ENCODE results near the gene CD37.
"Not testable (repeated sequence)": the region's sequence is repeated elsewhere in the genome, so short reads cannot be mapped to it uniquely, and the experiment has no call there.

The CD37 gene, protein sequence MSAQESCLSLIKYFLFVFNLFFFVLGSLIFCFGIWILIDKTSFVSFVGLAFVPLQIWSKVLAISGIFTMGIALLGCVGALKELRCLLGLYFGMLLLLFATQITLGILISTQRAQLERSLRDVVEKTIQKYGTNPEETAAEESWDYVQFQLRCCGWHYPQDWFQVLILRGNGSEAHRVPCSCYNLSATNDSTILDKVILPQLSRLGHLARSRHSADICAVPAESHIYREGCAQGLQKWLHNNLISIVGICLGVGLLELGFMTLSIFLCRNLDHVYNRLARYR

GRCh38 chr19:49335071-49335783 is at the start of gene CD37:
TSS of gene CD37 (plus strand) at chr19:49335406. CDS start at chr19:49335541, 135 bp downstream.
- DNase-seq = peak; percentile 65

GRCh38 chr19:49287141-49287770 is 48.0 kb upstream of the CD37 start:
- no peak for DNase-seq

DNA sequence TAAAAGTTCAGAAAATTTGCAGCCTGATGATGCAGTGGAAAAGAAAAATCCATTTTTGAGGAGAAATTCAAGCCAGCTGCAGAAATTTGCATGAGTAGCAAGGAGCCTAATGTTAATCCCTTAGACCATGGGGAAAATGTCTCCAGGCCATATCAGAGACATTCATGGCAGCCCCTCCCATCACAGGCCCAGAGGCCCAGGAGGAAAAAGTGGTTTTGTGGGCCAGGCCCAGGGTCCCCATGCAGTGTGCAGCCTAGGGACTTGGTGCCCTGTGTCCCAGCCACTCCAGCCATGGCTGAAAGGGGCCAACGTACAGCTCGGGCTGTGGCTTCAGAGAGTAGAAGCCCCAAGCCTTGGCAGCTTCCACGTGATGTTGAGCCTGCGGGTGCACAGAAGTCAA is 47.0 kb upstream of the CD37 start:
- not testable (repeated sequence) for DNase-seq

DNA sequence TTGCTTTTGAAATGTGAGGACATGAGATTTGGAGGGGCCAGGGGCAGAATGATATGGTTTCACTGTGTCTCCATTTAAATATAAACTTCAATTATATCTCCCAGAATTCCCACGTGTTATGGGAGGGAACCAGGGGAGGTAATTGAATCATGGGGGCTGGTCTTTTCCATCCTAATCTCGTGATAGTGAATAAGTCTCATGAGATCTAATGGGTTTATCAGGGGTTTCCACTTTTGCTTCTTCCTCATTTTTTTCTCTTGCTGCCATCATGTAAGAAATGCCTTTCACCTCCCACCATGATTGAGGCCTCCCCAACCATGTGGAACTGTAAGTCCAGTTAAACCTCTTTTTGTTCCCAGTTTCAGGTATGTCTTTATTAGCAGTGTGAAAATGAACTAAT is 45.9 kb upstream of the CD37 start:
- not testable (repeated sequence) for DNase-seq

DNA sequence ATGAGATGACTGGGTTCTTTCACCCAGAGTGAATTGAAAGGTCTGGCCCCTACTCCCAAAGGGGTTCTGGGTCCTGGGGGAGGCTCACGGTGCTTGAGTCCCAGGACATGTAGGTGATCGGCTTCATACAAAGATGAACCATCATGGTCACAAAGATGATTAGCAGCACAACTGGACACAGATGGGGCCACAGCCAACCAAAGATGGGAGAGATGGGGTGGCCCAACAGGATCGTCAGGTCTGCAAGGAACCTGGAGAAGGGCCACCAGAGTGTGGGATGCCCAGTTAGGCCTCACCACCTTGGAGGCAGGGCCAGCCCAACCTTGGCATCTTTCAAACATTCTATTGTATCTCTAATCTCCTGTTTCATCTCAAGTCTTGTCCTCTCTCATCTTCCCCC is 44.7 kb upstream of the CD37 start:
- no peak for DNase-seq

DNA sequence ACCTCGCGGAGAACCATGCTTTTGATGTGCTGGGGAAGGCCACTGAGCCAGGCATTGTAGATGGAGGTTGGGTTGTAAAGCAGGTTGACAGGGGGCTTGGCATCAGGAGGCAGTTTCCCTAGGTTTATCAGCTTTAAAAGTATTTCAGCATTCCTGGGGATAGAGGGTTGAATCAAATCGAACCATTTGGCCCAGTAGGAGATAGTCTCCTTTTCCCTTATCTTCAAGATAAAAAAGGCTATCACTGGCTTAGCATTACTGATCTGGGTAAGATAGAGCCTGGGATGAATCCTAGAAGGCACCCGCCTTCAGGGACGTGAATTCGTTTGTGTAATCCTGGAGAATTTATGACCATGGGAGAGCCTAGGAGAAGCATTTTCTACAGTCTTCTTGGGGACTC is 40.8 kb upstream of the CD37 start:
- no peak for DNase-seq

DNA sequence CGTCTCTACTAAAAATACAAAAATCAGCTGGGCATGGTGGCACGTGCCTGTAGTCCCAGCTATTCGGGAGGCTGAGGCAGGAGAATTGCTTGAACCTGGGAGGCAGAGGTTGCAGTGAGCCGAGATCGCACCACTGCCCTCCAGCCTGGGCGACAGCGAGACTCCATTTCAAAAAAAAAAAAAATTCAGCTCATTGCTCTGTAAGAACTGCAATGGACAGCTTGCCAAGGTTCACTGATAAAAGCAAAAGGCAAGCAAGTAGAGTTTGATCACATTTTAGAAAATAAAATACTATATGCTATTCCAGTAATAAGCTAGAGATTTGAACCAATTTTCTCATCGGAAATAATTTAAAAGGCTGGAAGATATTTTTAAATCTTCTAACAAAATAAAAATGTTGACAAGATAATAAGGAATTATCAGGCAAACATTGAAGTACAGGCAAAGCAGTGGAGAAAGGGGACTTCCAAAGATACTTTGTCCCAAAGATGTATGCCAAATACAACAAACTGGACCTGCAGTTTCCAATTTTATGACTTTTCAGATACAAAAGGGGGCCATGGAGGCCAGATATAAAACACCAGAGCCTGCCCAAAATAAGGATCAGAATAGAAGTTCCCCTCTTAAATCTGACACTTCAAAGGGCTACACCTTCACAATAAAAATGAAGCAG is 39.9 kb upstream of the CD37 start:
- DNase-seq = no peak

DNA sequence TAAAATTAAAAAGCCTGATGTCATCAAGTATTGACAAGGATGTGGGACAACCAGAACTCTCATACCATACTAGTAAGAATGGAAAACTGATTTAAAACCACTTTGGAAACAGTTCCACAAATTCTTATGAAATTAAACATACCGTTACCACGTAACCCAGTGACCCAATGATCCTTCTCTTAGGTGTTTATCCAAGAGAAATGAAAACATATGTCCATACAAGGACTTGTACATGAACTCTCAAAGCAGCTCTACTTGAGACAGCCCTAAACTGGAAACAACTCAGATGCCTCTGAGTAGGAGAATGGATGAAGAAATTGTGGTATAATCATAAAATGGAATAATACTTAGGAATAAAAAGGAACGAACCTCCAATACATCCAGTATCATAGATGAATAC is 37.8 kb upstream of the CD37 start:
- no peak for DNase-seq

- not testable (repeated sequence) for DNase-seq
These were observed 36.6 kb upstream of the CD37 start for GRCh38 chr19:49298653-49299052.

DNA sequence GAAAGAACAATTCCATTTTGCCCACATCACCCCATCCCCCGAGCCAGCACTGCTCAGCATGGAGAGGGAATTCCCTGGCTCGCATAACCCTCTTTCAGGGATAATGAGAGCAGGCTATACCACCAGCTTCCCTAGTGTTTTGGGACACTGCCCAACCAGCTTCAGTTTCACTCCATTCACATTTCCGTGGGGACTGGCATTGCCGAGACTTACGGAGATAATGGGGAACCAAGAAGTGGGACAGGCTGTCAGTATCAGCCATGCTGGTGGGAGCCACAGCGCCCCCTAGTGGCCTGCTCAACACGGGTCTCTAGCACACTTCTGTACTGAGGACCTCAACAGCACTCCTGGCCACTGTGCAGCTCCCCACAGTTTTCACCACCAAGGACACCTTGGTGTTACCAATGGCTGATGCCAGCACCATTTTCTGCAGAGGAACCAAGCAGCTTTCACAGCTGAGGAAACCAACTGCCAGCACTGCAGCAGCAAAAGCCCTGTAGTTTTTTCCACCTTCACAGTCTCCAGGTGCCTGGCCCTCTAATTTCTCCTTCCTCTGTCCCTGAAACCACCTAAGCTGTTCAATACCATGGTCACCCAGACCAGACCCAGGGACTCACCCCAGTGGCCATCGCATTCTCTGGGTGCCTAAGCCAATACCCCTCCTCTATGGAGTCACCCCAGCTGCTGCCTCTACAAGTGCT is 33.9 kb upstream of the CD37 start:
- DNase-seq = peak; percentile 81

DNA sequence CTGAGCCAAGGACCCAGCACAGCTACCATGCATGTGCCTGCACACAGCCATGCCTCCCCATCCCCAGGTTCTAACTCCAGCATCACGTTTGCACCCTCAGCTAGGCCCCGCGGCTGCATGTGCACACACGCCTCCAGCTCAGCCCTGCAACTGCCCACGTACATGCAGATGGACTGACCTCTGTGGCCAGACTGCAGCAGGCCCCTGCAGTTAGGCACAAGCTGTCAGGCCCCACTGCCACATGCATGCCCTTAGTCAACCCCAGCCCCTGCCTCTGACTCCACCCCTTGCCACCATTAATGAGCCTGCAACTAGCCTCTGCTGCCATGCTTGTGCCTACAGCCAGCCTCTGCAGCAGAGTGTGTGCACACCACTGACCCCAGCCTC is 33.3 kb upstream of the CD37 start:
- no peak for DNase-seq

DNA sequence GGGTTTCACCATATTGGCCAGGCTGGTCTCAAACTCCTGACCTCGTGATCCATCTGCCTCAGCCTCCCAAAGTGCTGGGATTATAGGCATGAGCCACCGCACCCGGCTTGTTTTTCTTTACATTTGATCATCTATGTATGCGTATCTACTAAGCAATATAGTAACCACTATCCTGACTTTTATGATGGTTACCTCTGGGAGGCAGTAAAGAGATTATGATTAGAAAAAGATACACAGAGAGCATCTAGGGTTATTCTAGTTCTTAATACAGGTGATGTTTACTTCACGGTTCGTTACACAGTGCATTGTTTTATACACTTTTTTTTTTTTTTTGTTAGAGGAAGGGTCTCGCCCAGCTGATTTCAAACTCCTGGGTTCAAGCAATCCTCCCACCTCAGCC is 28.5 kb upstream of the CD37 start:
- DNase-seq = not testable (repeated sequence)

DNA sequence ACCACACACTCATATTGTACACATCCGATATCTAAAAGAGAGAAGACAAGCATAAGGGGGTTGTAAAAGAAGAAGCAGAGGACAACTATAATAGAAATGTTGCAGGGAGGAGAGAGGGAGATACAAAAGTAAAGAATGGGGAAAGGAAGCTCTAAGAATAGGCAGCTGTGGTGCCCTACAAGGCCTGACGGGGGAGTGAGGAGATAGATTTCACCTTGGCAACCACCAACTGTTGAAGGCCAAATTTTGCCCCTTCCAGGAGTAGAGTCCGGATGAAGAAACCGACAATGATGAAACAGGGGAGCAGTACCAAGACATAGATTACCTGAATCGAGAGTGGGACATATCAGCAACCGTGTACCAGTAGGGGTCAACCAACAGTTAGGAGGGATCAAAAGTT is 26.1 kb upstream of the CD37 start:
- DNase-seq = no peak

DNA sequence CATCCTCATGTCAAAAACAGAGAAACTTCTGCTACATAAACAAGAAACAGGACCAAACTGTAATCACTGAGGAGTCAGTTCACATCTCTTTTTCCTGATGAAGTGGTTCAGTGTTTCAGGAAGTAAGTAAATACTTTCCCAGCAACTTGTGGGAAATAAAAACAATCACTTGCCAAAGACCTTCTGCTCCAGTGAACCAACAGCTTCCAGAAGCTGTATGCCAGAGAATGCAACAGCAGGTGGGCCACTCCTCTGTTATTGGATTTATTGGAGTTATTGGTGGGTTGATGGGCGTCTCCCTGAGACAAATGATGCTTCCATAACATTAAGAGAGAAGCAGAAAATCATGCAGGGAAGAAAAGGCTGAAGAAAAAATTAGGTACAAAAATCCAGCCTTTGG is 20.1 kb upstream of the CD37 start:
- no peak for DNase-seq

DNA sequence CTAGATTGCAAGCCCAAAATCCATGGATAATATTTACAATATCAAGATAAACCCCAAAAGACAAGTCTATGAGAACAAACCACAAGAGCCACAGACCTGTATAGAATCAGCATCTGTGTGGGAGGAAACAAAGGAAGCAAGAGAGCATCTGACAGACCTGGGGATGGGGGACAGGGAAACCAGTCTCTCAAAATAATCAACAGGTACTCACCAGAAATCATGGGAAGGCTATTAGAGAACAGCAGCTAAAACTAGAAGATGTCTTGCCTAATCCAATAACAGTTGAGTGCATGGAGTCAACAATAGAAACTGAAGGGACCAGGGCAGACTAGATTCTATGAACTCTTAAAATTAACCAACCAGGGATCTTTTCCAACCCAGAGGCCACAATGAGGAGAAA is 18.9 kb upstream of the CD37 start:
- no peak for DNase-seq

GRCh38 chr19:49318296-49318695 is 16.9 kb upstream of the CD37 start:
- DNase-seq = no peak

DNA sequence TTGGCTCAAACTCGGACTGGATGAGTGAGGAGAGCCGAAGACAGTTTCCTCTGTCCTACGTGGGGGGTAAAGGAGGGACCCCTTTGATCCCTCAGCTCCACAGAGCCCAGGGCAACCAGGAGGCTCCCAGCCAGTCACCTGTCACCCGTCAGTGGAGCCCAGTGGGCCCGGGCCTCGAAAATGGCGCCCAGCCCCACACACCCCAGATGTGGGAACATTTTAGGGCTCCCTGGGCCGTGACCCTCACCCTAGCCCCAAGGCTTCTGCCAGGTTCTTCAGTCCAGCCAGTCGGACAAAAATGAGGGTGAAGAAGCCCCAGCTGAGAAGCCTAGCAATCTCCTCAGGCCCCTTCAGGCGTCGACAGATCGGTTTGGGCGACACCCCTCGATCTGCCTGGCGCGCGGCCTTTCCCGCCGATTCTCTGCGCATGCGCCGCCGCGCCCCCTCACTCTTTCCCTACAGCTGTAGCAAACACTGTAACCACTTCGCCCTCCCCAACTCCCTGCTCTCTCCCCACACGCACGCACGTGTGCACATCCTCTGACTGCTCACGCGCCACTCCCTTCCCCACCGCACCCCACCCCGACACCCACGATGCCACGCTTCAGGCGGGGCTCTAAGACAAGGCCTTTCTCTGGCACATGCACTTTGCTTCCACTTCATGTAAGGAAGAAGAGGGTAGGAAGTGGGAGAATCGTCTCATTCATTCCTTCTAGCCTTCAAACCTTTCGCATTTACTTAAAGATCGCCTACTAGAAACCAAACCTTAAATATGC is 10.2 kb upstream of the CD37 start, which contains the start of gene SLC6A16:
Gene SLC6A16 (minus strand): TSS at position 391 of the 776 bp plus-strand sequence. CDS start 13,844 bp downstream, outside the sequence.
- DNase-seq = no peak

GRCh38 chr19:49325756-49326155 is 9.4 kb upstream of the CD37 start:
- DNase-seq = not testable (repeated sequence)

DNA sequence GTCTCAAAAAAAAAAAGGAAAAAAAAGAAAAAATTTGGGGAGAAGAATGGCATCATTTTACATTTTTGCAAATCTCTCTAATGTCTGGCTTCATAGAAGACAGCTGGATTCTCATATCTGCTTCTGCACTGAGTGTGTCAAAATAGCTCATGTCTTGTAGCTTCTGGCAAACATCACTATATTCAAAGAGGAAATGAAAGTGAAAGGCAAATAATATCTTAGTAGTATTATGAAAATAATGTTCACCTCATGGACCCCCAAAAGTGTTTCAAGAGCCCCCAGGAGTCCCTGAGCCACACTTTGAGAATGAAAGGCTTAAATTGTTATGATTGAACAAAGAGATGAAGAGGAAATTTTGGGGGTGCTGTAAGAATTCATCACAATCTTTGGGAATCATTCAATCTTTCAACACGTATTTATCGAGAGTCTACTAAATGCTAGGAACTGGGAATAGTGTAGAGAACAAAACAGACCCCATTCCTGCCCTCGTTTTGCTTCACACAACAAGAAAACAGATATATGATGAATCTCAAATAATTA is 9.0 kb upstream of the CD37 start:
- no peak for DNase-seq

DNA sequence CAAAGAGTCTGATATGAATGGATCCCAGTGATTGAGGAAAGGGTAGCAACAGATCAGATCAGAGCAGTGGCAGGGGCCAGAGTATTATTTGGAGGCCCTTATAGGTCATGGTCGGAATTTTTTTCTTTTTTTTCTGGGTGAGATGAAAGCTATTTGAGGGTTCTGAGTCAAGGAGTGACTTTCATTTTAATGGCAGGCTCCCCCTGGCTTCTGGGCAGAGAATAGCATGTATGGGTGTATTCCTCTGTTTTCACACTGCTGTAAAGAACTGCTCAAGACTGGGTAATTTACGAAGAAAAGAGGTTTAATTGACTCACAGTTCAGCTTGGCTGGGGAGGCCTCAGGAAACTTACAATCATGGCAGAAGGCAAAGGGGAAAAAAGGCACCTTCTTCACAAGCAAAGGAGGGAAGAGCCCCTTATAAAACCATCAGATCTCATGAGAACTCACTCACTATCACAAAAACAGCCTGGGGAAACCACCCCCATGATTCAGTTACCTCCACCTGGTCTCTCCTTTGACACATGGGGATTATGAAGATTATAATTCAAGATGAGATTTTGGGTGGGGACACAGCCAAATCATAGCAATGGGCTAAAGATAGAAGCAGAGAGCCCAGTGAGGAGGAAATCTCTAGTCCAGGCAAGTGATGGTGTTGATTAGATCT is 7.2 kb upstream of the CD37 start:
- peak; percentile 24 for DNase-seq

DNA sequence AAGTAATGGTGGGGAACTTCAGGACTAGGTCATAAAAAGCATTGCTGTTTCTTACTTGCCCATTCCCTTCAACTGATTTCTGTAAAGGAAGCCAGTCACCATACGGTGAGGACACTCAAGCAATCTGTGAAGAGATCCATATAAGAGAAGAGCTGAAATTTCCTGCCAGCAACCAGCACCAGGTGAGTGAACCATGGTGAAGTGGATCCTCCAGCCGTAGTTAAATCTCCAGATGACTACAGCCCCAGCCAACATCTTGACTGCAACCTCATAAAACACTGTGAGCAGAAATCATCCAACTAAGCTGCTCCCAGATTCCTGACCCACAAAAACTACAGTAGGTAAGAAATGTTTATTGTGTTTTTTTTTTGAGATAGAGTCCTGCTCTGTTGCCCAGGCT is 6.5 kb upstream of the CD37 start:
- DNase-seq = no peak
